Naive thymus-derived CD8-positive, alpha-beta T cell (primary cell): Measurements from ENCODE around the gene PAPPA2. TPM values are rescaled to one million over a fixed set of nuclear protein-coding genes. Genes with fewer than 3 reads are reported as not detected.

Source experiments
- ATAC-seq, 2 donors: fragments of 150-1000 bp; cut with Tn5 transposase in 1 of 2; sonication (Bioruptor Pico), chemical (Tn5 transposase) in 1 of 2; 1 replicate in 1 of 2; 2 replicates in 1 of 2; pipeline ENCODE4 v1.10.0; 2021; ENCODE audit warnings: mild to moderate bottlenecking in 2 of 2, moderate library complexity in 2 of 2
- POLR2A ChIA-PET: fragments of 350-600 bp; sonication (Branson Sonifier 250); formaldehyde crosslinking; loops from one replicate; lab custom pipeline; 2021; ENCODE audit warnings: antibody characterized with exemption; lab: Charles Lee
- DNase-seq, 10 donors: peaks; one replicate each; pipeline versions ENCODE4 v3.0.0 to v3.0.0-alpha.2; 2020 to 2022
- H3K27ac Mint-ChIP-seq, 10 donors: one replicate each; pipeline ENCODE4 v1.8.0; 2020 to 2022; ENCODE audit warnings: mild to moderate bottlenecking in 10 of 10, mixed read lengths in 10 of 10, moderate library complexity in 4 of 10, inconsistent platforms in 1 of 10
- H3K27me3 Mint-ChIP-seq, 5 donors: one replicate each; pipeline ENCODE4 v1.8.0; 2021 to 2022; ENCODE audit warnings: mixed read lengths in 5 of 5
- H3K36me3 Mint-ChIP-seq, 3 donors: one replicate each; pipeline ENCODE4 v1.8.0; 2020 to 2022; ENCODE audit warnings: mixed read lengths in 3 of 3, mild to moderate bottlenecking in 2 of 3, inconsistent platforms in 1 of 3
- H3K4me1 Mint-ChIP-seq, 4 donors: one replicate each; pipeline ENCODE4 v1.8.0; 2021 to 2022; ENCODE audit warnings: mixed read lengths in 4 of 4
- H3K4me3 Mint-ChIP-seq, 10 donors: one replicate each; pipeline ENCODE4 v1.8.0; 2020 to 2022; ENCODE audit warnings: mild to moderate bottlenecking in 10 of 10, mixed read lengths in 10 of 10, moderate library complexity in 6 of 10, inconsistent platforms in 1 of 10
- H3K9me3 Mint-ChIP-seq, 9 donors: one replicate each; pipeline ENCODE4 v1.8.0; 2020 to 2022; ENCODE audit warnings: mixed read lengths in 9 of 9, mild to moderate bottlenecking in 3 of 9, inconsistent platforms in 1 of 9, moderate library complexity in 1 of 9
- polyA plus RNA-seq, 3 donors: library from polyadenylated mRNA; unstranded; fragments of 300-500 nt; fragmentation: Illumina TruSeq; gene quantifications; one replicate each; pipeline ENCODE4 v1.2.3, GENCODE V29; 2021
- total RNA-seq, 8 experiments: library from RNA in 2 of 8; stranded (reverse) in 2 of 8; gene quantifications; one replicate each; pipeline ENCODE4 v1.2.3 and lab custom pipeline; 2021 to 2026

Gene PAPPA2
- total and polyA plus RNA-seq, 5 experiments from 2014 or later = 0.05 to 0.47 TPM; not detected in 3

GRCh38 chr1:176800978-176801513 lies 338.1 kb downstream of the PAPPA2 start:
- Mint-ChIP-seq H3K9me3 (peaks cover 0 to 3% (median 0%) of the 10 kb centered on the region in 9 donors), H3K27me3 (peaks cover 0 to 15% (median 4%) of the 10 kb centered on the region in 5 donors), H3K27ac (no peak overlapping the region), H3K4me1 (no peaks in the 10 kb centered on the region), H3K36me3 (no peaks in the 10 kb centered on the region), H3K4me3 (no peak overlapping the region)
- POLR2A ChIA-PET = no interaction called here
- DNase-seq (no peak), ATAC-seq (no peak)

DNA sequence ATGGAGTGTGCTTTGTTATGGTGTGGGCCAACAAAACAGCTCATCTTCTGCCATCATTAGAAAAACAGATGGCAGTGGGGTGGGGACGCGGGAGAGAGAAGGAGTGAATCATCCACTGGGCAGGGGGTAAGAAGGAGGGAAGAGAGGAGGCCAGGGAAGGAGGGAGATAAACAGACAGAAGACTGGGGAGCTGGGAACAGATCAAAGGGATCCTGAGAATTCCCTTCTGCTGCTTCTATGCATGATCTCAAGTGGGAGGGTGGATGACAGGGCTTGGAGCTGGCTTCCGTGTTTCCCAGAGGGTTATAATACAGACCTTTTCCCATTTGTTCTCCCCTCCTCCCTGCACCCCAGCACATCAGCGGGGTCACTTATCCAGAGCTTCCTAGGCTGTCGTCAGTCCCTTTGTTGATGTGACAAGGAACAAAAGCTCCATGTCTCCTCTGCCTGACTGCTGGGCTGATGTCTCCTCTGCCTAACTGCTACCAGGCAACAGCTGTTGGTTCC lies 338.6 kb downstream of the PAPPA2 start:
- POLR2A ChIA-PET = no interaction called here
- peaks cover 0 to 15% (median 4%) of the 10 kb centered on the region in 5 donors for H3K27me3 Mint-ChIP-seq
- no peaks in the 10 kb centered on the region for H3K36me3 Mint-ChIP-seq
- DNase-seq (no peak), ATAC-seq (no peak)
- peaks cover 0 to 7% (median 0%) of the 10 kb centered on the region in 9 donors for H3K9me3 Mint-ChIP-seq
- no peak overlapping the region for H3K4me3 Mint-ChIP-seq
- no peaks in the 10 kb centered on the region for H3K4me1 Mint-ChIP-seq
- no peak overlapping the region for H3K27ac Mint-ChIP-seq

- ATAC-seq = no peak
- Mint-ChIP-seq H3K36me3 (no peaks in the 10 kb centered on the region), H3K4me3 (no peak overlapping the region), H3K27ac (no peak overlapping the region), H3K4me1 (no peaks in the 10 kb centered on the region), H3K9me3 (peaks cover 0 to 7% (median 0%) of the 10 kb centered on the region in 9 donors), H3K27me3 (peaks cover 0 to 15% (median 4%) of the 10 kb centered on the region in 5 donors)
- POLR2A ChIA-PET = no interaction called here
- DNase-seq = no peak
Observed at GRCh38 chr1:176802316-176802715, 339.3 kb downstream of the PAPPA2 start.

- POLR2A ChIA-PET = no interaction called here
- no peaks in the 10 kb centered on the region for H3K4me1 Mint-ChIP-seq
- DNase-seq (no peak), ATAC-seq (no peak)
- peaks cover 0 to 4% (median 0%) of the 10 kb centered on the region in 9 donors for H3K9me3 Mint-ChIP-seq
- no peak overlapping the region for H3K4me3 Mint-ChIP-seq
- H3K36me3 Mint-ChIP-seq = no peaks in the 10 kb centered on the region
- peaks cover 0 to 15% (median 4%) of the 10 kb centered on the region in 5 donors for H3K27me3 Mint-ChIP-seq
- H3K27ac Mint-ChIP-seq = no peak overlapping the region
Observed at GRCh38 chr1:176803042-176803441, 340.1 kb downstream of the PAPPA2 start.

DNA sequence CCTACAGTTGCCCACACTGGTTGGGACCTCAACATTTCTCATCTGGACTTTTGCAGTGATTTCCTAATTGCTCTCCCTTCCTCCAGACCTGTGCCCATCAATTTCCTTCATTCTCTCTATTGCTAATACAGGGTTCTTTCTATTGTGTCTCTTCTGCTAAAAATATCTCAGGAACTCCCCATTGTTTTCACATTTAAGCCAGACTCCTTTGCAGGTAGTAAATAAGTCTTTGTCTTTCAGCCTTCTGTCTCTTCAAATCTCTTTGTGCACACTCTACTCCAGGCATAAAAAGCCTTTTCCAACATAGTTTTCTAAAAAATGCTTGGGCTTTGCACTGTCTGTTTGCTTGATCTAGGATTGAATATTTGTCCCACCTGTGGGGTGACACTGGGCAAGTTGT lies 340.6 kb downstream of the PAPPA2 start:
- peaks cover 0 to 15% (median 4%) of the 10 kb centered on the region in 5 donors for H3K27me3 Mint-ChIP-seq
- no peak overlapping the region for H3K27ac Mint-ChIP-seq
- no peaks in the 10 kb centered on the region for H3K4me1 Mint-ChIP-seq
- POLR2A ChIA-PET = no interaction called here
- no peak for DNase-seq
- no peak for ATAC-seq
- H3K36me3 Mint-ChIP-seq = no peaks in the 10 kb centered on the region
- peaks cover 0 to 4% (median 0%) of the 10 kb centered on the region in 9 donors for H3K9me3 Mint-ChIP-seq
- H3K4me3 Mint-ChIP-seq = no peak overlapping the region

GRCh38 chr1:176809292-176809691 lies 346.3 kb downstream of the PAPPA2 start:
- POLR2A ChIA-PET = no interaction called here
- no peak for DNase-seq
- Mint-ChIP-seq H3K36me3 (no peaks in the 10 kb centered on the region), H3K27ac (no peak overlapping the region), H3K4me1 (no peaks in the 10 kb centered on the region), H3K27me3 (peaks cover 0 to 4% (median 2%) of the 10 kb centered on the region in 5 donors), H3K4me3 (no peak overlapping the region), H3K9me3 (peaks cover 0 to 4% (median 0%) of the 10 kb centered on the region in 9 donors)
- no peak for ATAC-seq

DNA sequence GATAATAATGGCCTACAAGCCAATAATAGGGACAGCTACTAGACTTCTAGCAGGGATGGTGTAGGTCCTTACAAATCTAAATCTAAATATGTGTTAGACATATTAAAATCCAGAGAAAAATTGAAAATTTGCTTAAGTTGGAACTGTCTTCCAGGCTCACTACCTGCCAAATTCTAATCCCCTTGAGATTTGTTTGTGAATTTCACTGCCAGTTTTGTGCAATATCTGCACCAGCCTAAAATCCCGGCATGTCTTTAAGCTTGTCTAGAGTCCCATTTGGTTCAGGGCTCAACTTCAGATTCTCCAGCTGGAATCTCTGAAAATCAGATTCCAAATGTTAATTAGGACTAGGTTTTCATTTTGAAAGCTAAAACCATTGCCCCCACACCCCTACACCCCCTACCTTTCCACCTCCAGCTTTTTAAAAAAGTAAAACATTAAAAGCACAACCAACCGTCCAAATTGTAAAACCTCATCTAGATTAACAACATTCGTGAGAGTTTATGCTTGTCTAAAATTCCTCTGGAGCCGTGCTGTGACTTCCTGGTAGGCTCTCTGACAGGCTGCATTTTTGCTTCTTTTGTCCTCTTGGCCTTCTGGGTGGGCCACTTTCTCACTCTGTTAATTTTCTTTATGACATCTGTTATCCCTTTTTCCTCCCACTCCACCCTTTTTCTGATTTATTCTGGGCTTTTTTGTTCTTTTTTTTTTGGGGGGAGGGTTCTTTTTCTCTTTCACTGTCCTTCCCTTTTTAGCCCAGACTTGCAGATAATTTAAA lies 348.7 kb downstream of the PAPPA2 start:
- no peak overlapping the region for H3K4me3 Mint-ChIP-seq
- POLR2A ChIA-PET = no interaction called here

DNA sequence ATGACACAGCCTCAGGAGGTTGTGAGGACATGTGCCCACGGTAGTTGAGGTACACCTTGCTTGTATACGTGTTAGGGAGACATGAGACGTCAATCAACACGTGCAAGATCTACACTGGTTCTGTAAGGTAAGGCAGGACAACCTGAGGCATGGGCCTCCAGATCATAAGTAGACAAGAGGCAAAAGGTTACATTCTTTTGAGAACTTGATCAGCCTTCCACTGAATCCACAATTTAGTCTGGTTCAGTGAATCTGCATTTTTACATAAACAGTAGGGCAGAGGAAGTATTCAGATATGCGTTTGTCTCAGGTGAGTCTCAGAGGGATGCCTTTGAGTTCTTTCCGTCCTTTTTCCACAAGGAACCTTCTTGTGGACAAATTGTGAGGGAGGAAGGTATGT lies 352.6 kb downstream of the PAPPA2 start:
- DNase-seq (no peak), ATAC-seq (no peak)
- POLR2A ChIA-PET = no interaction called here
- no peak overlapping the region for H3K27ac Mint-ChIP-seq
- peaks cover 0 to 9% (median 0%) of the 10 kb centered on the region in 5 donors for H3K27me3 Mint-ChIP-seq
- no peaks in the 10 kb centered on the region for H3K4me1 Mint-ChIP-seq
- H3K9me3 Mint-ChIP-seq = peaks cover 0 to 2% (median 0%) of the 10 kb centered on the region in 9 donors
- H3K36me3 Mint-ChIP-seq = no peaks in the 10 kb centered on the region
- no peak overlapping the region for H3K4me3 Mint-ChIP-seq

More for the DNA sequence above, 348.7 kb downstream of the PAPPA2 start:
- peaks cover 0 to 9% (median 2%) of the 10 kb centered on the region in 5 donors for H3K27me3 Mint-ChIP-seq
- ATAC-seq (no peak), DNase-seq (no peak)
- H3K4me1 Mint-ChIP-seq = no peaks in the 10 kb centered on the region
- H3K36me3 Mint-ChIP-seq = no peaks in the 10 kb centered on the region
- no peak overlapping the region for H3K27ac Mint-ChIP-seq
- peaks cover 0 to 2% (median 0%) of the 10 kb centered on the region in 9 donors for H3K9me3 Mint-ChIP-seq

DNA sequence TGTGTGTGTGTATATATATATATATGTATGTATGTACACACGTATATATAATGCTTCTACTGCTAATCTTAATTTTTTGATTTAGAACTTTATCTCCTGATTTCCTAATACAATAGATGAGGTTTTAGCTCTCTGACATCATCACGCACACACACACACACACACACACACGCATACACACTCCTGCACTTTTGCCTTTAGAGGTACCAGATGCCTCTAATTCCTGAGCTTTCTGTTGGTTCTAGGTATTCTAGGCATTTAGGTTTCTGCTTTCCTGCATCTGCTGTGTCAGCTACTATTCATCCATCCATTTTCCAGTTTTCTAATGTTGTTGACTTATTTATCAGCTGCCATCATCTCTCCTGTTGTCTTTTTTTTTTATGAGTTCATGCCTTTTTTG lies 353.3 kb downstream of the PAPPA2 start:
- peaks cover 0 to 9% (median 0%) of the 10 kb centered on the region in 5 donors for H3K27me3 Mint-ChIP-seq
- DNase-seq (no peak), ATAC-seq (no peak)
- H3K36me3 Mint-ChIP-seq = no peaks in the 10 kb centered on the region
- H3K27ac Mint-ChIP-seq = no peak overlapping the region
- no peaks in the 10 kb centered on the region for H3K4me1 Mint-ChIP-seq
- no peak overlapping the region for H3K4me3 Mint-ChIP-seq
- POLR2A ChIA-PET = no interaction called here
- H3K9me3 Mint-ChIP-seq = peaks cover 0 to 2% (median 0%) of the 10 kb centered on the region in 9 donors

- no peak overlapping the region for H3K4me3 Mint-ChIP-seq
- DNase-seq (no peak), ATAC-seq (no peak)
- H3K27ac Mint-ChIP-seq = no peak overlapping the region
- H3K36me3 Mint-ChIP-seq = no peaks in the 10 kb centered on the region
- H3K9me3 Mint-ChIP-seq = peaks cover 0 to 2% (median 0%) of the 10 kb centered on the region in 9 donors
- H3K27me3 Mint-ChIP-seq = peaks cover 0 to 3% (median 2%) of the 10 kb centered on the region in 5 donors
- no peaks in the 10 kb centered on the region for H3K4me1 Mint-ChIP-seq
- POLR2A ChIA-PET = interaction anchor here (0.6 kb wide), 1 partner anchor 13 kb away, joined by 4 read pairs; no protein-coding TSS in a partner anchor
Observed at GRCh38 chr1:176820391-176821031, 357.5 kb downstream of the PAPPA2 start.

GRCh38 chr1:176826265-176826664 lies 363.3 kb downstream of the PAPPA2 start:
- Mint-ChIP-seq H3K27ac (no peak overlapping the region), H3K27me3 (peaks cover 0 to 7% (median 0%) of the 10 kb centered on the region in 5 donors), H3K4me1 (no peaks in the 10 kb centered on the region), H3K9me3 (peaks cover 0 to 7% (median 0%) of the 10 kb centered on the region in 9 donors), H3K36me3 (no peaks in the 10 kb centered on the region), H3K4me3 (no peak overlapping the region)
- POLR2A ChIA-PET = no interaction called here
- ATAC-seq = no peak
- DNase-seq = no peak

DNA sequence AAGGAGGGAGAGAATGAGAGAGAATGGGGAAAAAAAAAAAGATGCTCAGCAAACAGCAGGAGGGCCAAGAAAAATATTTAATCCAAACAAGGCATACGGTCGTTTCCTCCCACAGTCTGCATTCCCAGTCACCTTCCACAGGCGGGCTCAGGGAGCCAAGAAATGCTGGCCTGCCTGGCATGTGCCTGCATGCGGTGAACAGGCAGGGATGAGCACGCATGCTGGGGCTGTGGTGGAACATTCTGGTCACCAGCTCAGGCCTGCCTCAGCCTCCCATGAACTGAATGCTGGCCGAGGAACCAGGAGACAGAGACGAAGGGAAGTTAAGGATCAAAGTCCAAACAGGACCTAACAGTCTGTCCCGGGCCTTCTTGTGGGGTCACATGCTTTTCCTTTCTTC lies 366.3 kb downstream of the PAPPA2 start:
- Mint-ChIP-seq H3K27ac (no peak overlapping the region), H3K27me3 (peaks cover 0 to 4% (median 0%) of the 10 kb centered on the region in 5 donors), H3K4me1 (no peaks in the 10 kb centered on the region), H3K9me3 (peaks cover 0 to 7% (median 0%) of the 10 kb centered on the region in 9 donors), H3K36me3 (no peaks in the 10 kb centered on the region), H3K4me3 (no peak overlapping the region)
- ATAC-seq = no peak
- POLR2A ChIA-PET = no interaction called here
- DNase-seq = no peak

- no peak for DNase-seq
- no peaks in the 10 kb centered on the region for H3K4me1 Mint-ChIP-seq
- H3K27ac Mint-ChIP-seq = no peak overlapping the region
- no peak for ATAC-seq
- POLR2A ChIA-PET = no interaction called here
- no peak overlapping the region for H3K4me3 Mint-ChIP-seq
- H3K27me3 Mint-ChIP-seq = peaks cover 0 to 2% (median 0%) of the 10 kb centered on the region in 5 donors
- H3K36me3 Mint-ChIP-seq = no peaks in the 10 kb centered on the region
- peaks cover 0 to 4% (median 0%) of the 10 kb centered on the region in 9 donors for H3K9me3 Mint-ChIP-seq
Observed at GRCh38 chr1:176831150-176831549, 368.2 kb downstream of the PAPPA2 start.
